ENCODE measurements around the gene TMEM213.

TMEM213 gene, protein sequence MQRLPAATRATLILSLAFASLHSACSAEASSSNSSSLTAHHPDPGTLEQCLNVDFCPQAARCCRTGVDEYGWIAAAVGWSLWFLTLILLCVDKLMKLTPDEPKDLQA

GRCh38 chr7:138797715-138798320 lies at the start of gene TMEM213, which contains the start of gene ATP6V0A4:
TSS of gene TMEM213 (plus strand) at chr7:138797994. CDS start at chr7:138798105, 111 bp downstream.
TSS of gene ATP6V0A4 (minus strand) at chr7:138798196. CDS start at chr7:138771247, 26,949 bp downstream.
- no peak for DNase-seq (ENCODE audit: low spot score)

DNA sequence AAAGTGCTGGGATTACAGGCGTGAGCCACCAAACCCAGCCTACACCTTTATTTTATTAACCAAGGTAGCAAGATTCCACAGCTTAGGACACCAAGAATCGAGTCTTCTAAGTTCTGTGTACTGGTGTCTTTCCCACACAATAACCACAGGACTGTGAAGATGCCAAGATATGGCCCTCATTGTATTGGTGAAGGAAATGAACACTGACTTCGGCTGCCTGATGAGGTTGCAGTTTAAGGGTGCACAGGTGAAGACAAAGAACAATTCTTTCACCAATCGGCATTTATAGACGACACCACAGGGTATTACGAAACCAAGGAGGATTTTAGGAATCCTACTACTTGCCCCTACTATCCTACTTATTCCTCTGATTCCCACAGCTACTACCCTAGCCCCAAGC lies 49.1 kb upstream of the TMEM213 start:
- no peak for DNase-seq (ENCODE audit: low spot score)

DNA sequence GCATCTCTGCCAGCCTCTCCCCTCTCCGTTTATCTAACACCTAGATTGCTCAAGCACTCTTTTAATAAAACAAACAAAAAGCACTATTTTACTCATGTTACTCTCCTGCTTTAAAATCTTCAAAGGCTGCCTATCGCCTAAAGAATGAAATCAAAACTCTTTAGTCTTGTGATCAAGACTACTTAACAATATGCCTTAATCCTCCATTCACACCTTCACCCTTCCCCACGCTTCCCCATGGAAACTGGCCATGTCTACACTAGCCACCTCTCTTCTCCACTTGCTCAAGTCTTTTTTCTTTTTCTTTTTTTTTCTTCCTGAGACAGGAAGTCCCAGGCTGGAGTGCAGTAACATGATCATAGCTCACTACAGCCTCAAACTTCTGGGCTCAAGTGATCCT lies 47.8 kb upstream of the TMEM213 start:
- no peak for DNase-seq (ENCODE audit: low spot score)

- no peak for DNase-seq (ENCODE audit: low spot score)
These were observed 47.3 kb upstream of the TMEM213 start for GRCh38 chr7:138750473-138750872.

- no peak for DNase-seq (ENCODE audit: low spot score)
These were observed 46.8 kb upstream of the TMEM213 start for GRCh38 chr7:138750901-138751464.

GRCh38 chr7:138752518-138753149 lies 45.2 kb upstream of the TMEM213 start:
- no peak for DNase-seq (ENCODE audit: low spot score)

- DNase-seq (ENCODE audit: low spot score): no peak
These were observed 44.7 kb upstream of the TMEM213 start for GRCh38 chr7:138753150-138753518.

DNA sequence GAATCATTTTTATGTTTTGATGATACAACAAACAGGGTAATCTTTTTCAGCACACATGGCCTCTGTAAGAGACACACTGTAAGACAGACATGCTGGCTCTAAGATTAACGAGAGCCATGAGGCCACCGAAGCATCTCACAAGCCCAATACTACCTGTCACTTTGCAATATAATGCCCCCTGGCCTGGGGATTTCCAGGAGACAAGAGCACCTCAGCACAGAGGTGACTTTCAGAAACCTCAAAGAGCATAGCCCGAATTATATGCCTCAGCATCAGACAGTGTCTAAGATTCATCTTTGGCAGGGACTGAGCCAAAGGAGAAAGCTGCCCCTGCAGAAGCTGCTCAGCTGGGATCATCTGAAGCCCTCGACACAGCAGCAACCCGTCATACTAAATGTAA lies 44.2 kb upstream of the TMEM213 start:
- no peak for DNase-seq (ENCODE audit: low spot score)

DNA sequence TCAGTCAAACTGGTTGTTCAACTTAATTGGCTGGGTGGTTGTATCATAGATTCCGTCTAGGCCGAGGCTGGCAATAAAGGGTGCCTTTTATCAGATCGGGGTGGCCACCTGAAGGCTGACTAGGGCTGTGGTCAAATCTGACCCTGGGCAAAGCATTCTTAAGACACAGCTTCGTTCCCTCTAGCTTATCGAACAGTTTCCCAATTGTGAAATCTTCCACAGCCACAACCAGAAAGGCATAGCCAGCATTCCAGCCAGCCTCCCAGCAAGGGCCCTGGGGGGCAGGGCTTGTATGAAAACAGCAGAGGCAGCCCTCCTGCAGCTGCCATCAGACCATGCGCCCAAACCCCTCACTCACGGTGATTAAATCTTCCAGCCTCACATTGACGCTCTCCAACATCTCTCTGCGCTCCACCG lies 42.5 kb upstream of the TMEM213 start:
- DNase-seq (ENCODE audit: low spot score): no peak

GRCh38 chr7:138755842-138756590 lies 41.8 kb upstream of the TMEM213 start:
- DNase-seq (ENCODE audit: low spot score): no peak

DNA sequence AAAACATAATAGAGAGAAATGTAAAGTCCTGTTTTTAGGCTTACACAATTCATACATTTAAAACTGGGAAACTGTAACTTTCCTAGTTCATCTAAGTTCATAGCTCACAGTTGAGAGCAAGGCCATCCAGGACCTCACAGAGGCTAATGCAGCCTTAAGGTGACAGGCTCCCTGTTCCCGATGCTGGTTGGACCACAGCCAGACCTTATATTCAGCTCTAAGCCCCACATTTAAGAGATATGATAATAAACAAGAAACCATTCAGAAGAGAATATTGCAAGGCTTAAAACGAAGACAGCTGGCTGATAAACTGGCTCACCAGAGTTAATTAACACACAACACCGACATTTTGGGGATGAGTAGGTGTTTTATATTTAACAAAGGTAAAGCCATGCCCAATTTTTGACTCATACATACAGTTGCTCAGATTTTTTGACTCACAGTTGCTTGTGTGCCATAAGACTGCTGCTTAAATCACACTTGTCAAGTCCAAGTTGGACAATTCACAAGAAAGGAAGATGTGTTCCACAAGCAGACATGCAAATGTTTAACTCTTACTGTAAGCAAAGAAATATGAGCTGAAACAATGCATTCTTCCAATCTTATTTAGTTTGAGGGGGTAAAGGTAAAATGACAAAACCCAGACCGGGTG lies 41.1 kb upstream of the TMEM213 start:
- no peak for DNase-seq (ENCODE audit: low spot score)

DNA sequence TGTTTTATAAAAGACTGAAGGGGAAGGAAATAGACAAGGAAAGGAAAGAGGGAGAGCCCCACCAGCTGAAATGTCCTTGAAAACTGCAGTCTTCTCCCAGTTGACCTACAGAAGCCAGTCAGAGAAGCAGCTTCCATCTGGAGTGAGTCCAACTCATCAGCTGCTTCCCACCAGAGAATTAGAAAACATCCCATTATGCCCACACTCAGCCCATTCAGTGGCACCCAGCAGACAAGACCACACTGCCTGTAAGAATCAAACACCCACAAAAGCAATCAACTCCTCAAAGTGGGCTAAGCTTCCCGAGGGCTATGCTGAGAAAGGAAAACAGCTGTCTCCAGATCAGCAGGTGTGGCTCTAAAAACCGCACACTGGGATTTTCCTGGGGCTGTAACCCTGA lies 29.6 kb upstream of the TMEM213 start:
- no peak for DNase-seq (ENCODE audit: low spot score)

DNA sequence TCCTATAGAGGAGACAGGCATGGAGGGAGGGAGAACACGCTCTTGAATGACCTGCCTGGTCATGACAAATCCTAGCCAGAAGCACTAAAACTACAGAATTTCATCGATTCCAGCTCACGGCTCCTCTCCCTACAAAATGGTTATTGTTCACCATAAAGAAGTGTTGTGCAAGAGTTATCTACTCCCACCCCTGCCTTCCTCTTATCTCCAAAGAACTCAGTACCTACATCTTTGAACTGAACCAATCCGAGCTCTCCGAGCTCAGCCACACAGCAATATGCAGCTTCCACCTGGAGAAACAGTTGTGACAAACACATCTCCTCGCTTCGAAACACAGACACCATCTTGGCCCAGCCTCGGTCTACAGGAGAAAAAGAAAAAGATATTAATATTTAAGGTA lies 26.9 kb upstream of the TMEM213 start:
- no peak for DNase-seq (ENCODE audit: low spot score)

DNA sequence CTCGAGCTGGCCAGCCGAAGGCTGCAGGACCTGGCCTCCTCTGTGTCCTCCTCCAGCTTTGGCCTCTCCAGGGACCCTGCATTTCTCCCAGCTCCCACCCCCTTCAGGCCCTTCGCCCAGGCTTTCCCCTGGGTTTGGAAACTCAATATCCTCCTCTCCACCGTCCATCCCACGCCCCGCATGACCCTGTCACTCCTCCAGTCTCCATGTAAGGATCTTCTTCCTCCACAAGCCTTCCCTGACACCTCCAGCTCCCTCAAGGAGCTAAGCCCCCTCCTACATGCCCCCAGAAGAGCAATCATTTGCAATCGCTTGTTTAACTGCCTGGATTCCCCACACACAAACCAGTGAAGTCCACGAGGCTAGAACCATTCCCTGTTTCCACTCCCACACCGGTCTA lies 24.6 kb upstream of the TMEM213 start:
- DNase-seq (ENCODE audit: low spot score): no peak

DNA sequence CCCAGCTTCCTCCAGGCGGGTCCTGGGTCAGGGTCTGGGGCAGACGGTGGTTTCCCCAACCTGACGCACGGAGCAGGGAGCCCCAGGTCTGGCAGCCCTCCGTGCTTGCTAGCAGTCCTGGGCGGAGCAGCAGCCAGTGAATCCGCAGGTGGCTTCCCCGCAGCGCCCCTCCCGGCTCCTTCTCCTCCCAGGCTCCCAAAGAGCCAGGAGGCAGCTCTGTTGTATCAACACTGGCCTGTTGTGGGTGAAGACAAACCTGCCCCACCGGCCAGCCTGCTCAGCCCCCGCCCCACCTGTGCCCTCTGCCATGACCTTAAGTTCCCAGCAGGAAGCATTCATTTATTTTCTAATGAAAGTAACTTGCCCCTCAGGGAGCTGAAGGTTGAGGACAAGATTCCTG lies 24.0 kb upstream of the TMEM213 start:
- DNase-seq (ENCODE audit: low spot score): no peak

DNA sequence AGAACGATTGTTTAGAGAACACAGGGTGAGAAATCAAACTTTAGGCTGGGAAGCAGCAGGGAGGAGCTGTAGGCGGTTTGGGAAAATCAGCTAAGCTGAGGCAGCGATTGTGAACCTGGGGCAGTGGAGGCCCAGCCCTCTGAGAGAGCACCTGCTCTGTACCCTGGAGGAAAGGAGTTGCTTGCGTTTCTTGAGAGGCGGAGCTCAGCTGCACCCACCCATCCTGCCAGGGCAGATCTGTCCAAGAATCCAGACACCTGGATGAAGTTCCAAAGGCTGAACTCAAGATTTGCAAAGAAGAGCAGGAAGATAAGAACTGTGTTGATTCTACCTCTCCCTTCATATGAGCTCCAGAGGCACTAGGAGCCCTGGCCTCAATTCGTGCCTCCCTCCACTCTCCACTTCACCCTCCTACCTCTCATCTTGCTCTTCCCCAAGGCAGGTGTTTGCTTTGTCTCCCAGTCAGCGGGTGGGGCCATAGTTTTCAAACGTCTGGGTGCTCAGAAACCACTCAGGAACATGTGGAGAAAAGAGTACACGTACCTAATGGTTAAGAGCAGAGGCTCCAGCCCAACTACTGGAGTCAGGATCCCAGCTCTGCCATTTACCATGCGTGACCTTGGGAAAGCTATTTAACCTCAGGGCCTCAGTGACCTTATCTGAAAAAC lies 21.5 kb upstream of the TMEM213 start:
- no peak for DNase-seq (ENCODE audit: low spot score)

DNA sequence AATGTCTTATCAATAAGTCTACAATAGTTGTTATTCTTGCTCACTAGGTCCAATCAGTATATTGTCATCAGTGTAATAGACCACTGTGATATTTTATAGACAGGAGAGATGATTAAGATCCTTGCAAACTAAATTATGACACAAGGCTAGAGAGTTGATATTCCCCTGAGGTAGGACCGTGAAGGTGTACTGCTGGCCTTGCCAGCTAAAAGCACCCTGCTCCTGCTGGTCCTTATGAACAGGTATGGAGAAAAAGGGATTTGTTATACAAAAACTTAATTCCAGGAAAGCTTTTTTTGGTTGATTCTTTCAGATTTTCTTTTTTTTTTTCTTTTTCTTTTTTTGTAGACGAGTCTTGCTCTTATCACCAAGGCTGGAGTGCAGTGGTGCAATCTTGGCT lies 16.8 kb upstream of the TMEM213 start:
- DNase-seq (ENCODE audit: low spot score): no peak

GRCh38 chr7:138784692-138785091 lies 13.1 kb upstream of the TMEM213 start:
- no peak for DNase-seq (ENCODE audit: low spot score)

DNA sequence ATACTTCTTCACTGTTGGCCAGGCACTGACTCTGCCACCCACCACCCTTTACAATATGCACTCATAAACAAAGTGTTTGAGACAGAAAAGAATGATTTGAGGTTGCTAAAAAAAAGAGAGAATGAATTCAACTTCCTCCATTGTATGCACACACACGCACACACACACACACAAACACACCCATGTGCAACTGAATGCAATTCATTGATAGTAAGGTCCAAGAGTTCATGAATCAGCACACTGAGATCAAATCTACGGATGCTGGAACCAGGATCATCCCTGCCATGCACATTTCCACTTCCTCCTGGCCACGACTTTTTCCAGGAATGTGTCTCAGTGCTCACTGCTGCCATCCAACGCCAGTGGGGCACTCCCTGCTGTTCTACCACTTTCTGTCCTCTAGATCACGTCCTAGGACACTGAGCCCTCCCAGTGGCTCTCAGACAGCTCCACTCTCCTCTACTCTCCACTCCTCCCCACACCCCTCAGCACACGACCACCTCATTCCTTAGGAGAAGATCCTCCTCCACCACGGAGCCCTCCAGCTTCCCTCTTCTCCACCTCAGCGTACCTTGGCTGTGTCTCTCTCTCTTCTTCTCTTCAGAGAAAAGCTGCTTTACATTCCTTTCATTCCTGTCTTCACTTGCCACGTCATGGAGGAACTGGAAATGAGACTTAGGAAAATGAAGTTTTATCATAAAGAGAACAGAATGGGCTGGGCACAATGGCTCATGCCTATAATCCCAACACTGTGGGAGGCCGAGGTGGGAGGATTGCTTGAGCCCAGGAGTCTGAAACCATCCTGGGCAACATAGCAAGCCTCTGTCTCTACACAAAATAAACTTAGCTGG lies 12.0 kb upstream of the TMEM213 start:
- DNase-seq (ENCODE audit: low spot score): no peak

GRCh38 chr7:138796038-138796615 lies 1.7 kb upstream of the TMEM213 start:
- no peak for DNase-seq (ENCODE audit: low spot score)
